Germinal center (tissue), 1 donor: ENCODE data around the gene TGFBI.
"Not testable (repeated sequence)": the region's sequence is repeated elsewhere in the genome, so short reads cannot be mapped to it uniquely, and the experiment has no call there.

Source experiments
- DNase-seq: peaks from one replicate; pipeline ENCODE4 v3.0.0; 2012; ENCODE audit warnings: mixed read lengths, low spot score

TGFBI gene

GRCh38 chr5:136027311-136027710 is 1.5 kb upstream of the TGFBI start:
- no peak for DNase-seq

DNA sequence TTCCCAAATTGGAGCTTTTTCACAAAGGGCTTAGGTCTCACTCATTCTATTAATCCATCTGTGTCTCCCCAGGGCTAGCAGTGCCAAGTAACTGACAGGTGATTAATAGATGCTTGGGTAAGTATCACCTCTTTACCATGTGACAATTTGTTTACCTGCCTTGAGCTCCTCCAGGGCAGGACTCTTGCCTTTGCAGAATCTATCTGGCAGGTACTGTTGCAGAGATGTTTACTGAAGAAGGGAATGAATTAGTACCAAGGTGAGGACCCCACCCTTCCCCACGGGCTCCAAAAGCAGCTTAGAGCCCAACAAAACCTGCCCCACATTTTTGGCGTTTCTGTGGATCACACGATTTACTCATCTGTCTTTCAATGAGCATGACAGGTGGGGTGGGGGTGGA is 698 bp upstream of the TGFBI start:
- DNase-seq = no peak

DNA sequence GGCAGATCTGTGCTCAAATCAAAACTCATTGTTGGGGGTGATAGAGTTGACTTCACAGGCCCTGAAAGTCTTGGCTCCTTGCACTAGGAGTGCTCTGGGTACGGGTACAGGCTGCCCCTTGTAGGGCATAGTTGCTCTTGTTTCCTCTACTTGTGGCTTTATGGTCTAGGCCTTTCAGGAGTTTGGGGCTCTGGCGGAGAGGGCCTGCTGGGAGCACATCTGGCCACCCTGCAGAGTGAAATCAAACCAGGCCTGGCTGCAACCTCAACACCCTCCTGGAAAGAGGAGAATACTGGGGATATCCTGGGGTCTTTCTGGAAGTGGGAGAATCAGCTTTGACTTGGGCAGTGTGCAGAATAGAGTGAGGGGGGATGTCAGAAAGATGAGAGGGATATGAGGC is 1.5 kb downstream of the TGFBI start:
- DNase-seq = no peak

GRCh38 chr5:136030956-136031611 is 2.3 kb downstream of the TGFBI start:
- no peak for DNase-seq

GRCh38 chr5:136031711-136032110 is 2.9 kb downstream of the TGFBI start:
- DNase-seq = no peak

DNA sequence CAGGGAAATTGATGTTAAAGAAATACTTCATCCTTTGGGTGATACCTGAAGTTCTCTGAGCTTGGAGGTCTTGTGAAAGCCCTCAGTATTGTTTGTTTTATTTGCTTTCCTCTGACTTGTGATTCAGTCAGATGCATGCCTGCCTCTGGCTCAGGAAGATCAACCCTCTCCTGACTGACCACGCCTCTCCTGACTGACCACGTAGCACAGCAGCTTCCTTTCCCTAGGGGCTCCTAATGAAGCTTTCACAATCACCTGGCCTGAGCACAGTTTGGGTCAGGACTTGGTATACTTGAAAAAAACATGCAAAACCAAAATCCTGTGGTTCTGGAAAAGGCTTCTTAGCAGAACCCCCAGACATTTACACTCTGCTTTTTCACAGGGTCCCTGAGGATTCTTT is 3.8 kb downstream of the TGFBI start:
- DNase-seq = no peak

- no peak for DNase-seq
These were observed 4.4 kb downstream of the TGFBI start for GRCh38 chr5:136033234-136033633.

- DNase-seq = no peak
These were observed 5.1 kb downstream of the TGFBI start for GRCh38 chr5:136033848-136034247.

DNA sequence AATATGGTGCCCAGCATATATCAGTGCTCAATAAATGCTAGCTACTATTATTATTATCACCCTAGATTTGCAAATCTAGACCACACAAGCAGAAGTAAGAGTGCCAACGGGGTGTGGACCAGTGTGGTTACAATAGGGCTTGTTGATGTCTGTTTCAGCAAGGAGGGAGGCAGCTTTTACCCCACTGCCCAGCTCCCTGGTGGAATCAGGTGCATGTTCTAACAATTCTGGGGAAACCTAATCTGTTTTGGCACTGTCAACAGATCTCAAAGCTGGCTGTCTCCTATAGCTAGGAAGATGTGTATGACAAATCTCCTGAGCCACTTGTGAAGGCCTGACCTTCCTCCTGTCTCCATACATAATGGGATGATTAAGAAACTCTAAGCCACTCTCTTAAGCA is 5.7 kb downstream of the TGFBI start:
- DNase-seq = peak; percentile 30

DNA sequence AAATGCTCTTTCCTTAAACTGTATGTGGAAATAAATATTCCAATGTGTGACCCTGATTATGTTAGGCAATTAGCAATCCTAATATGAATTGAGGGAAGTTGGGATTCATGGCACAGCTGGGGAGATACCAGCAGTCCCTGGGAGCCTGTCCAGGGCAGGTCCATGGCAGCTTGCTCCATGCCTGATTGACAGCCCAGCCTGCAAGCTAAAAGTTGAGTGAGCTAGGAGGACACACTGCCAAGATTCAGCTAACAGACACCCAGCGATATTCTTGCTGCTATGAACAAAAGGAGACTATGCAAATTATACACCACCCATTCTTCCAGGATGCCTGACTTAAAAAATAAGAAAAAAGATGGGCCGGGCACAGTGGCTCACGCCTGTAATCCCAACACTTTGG is 6.2 kb downstream of the TGFBI start:
- DNase-seq = no peak

DNA sequence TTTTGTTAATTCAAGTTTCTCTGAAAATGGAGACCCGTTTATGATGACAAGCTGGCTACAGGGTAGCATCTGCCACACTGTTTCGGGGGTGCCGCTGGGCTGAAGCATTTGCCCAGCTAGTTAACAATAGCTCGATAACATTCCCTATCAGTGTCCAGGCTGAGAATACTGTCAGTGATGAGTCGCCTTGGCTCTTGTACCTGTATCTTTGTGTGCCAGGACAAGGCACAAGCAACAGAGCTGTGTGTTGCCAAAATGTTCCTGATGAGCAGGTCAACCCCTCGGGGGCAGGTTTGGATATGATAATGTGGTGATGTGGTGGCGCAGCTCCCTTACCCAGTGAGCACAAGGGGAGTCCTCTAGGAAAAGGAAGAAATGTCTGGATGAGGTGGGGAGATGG is 7.0 kb downstream of the TGFBI start:
- no peak for DNase-seq

- no peak for DNase-seq
These were observed 7.6 kb downstream of the TGFBI start for GRCh38 chr5:136036293-136036911.

- DNase-seq = peak; percentile 36
These were observed 8.4 kb downstream of the TGFBI start for GRCh38 chr5:136037001-136037705.

GRCh38 chr5:136038635-136039034 is 9.8 kb downstream of the TGFBI start:
- no peak for DNase-seq

- DNase-seq = no peak
These were observed 10.4 kb downstream of the TGFBI start for GRCh38 chr5:136039202-136039601.

- no peak for DNase-seq
These were observed 12.1 kb downstream of the TGFBI start for GRCh38 chr5:136040746-136041415.

- no peak for DNase-seq
These were observed 13.4 kb downstream of the TGFBI start for GRCh38 chr5:136042156-136042555.

- no peak for DNase-seq
These were observed 13.9 kb downstream of the TGFBI start for GRCh38 chr5:136042665-136043121.

DNA sequence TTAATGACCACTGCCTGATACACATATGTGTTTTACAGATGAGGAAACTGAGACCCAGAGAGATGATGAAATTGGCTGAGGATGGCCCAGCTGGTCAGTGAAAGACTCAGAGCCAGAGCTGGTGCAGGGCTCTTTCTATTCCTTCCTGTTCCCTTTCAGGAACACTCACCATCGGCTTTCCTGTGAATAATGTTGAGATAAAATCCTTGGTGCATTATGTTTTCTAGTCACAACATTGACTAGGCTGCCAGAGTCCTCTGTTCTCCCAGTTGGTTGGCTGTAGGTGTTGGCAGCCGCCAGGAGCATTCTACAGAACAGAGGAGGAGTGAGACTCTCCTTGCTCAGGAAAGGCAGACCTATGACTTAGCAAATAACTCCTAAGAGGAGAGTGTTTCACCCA is 14.8 kb downstream of the TGFBI start:
- no peak for DNase-seq

GRCh38 chr5:136043968-136044610 is 15.3 kb downstream of the TGFBI start:
- no peak for DNase-seq

- not testable (repeated sequence) for DNase-seq
These were observed 16.2 kb downstream of the TGFBI start for GRCh38 chr5:136045026-136045425.

- no peak for DNase-seq
These were observed 17.5 kb downstream of the TGFBI start for GRCh38 chr5:136046246-136046645.
